ENCODE results near the gene LIG4. TPM values are rescaled to one million over a fixed set of nuclear protein-coding genes. Genes with fewer than 3 reads are reported as not detected.

Gene LIG4
- total and polyA plus RNA-seq, 9 of the 15 experiments (the other 6 are each of a cell fraction or from before 2014, with no cell fraction given) = 1.5 to 7.8 (median 5.1) TPM

- TF ChIP-seq MLLT1 (IDR thresholded peaks at IDR 0.05) = 0 out of 4 replicates have a peak, but pooled peaks of 1 of the 2 experiments have one; percentile 44
These were observed 2.1 kb upstream of the LIG4 start (continued) for GRCh38 chr13:108217307-108218043.

GRCh38 chr13:108214441-108215271, 680 bp downstream of the LIG4 start:
- Histone ChIP-seq H3K27ac (ENCODE audit: extremely low read depth, low read depth, low read length) (no peak overlapping the region), H4K20me1 (replicated peaks; ENCODE audit: control insufficient read depth, insufficient read depth, low read length) (no peaks in the 10 kb centered on the region), H3K27me3 (ENCODE audit: control insufficient read depth in 2 of 2, insufficient read depth in 2 of 2, low read length in 2 of 2) (no peaks in the 10 kb centered on the region), H2AFZ (ENCODE audit: low read depth, low read length) (no peak overlapping the region), H3K9ac (ENCODE audit: insufficient read depth in 1 of 2, low read depth in 2 of 2, low read length in 2 of 2) (no peak overlapping the region), H3K36me3 (ENCODE audit: control insufficient read depth, insufficient read depth, low read length) (peaks cover 10% of the 10 kb centered on the region; the same call in 1 of the 3 replicates), H3K9me3 (replicated peaks; ENCODE audit: control insufficient read depth, insufficient read depth, low read depth, low read length) (no peaks in the 10 kb centered on the region), H3K4me3 (no peak overlapping the region), H3K4me2 (ENCODE audit: insufficient read depth, low read length) (no peak overlapping the region), H3K79me2 (ENCODE audit: control insufficient read depth, insufficient read depth, low read length) (peaks cover 34% of the 10 kb centered on the region), H3K9me1 (ENCODE audit: control insufficient read depth, insufficient read depth, low read length) (no peaks in the 10 kb centered on the region), H3K4me1 (replicated peaks in 1 of 2; ENCODE audit: control insufficient read depth in 2 of 2, insufficient read depth in 2 of 2, low read length in 2 of 2) (peaks cover 3 to 9% of the 10 kb centered on the region in 2 experiments; a peak in 3 of 5 replicates)
- no peak for FAIRE-seq
- DNase-seq (ENCODE audit: extremely low read depth in 1 of 4, low spot score in 3 of 4) = no peak
- ATAC-seq = no peak
- in situ Hi-C loops (cut with MboI) (no loop called here), intact Hi-C loops (cut with micrococcal nuclease) (no loop called here)
- POLR2A ChIA-PET = no interaction called here
- 95% methylated on average over 5 of the region's 41 CpGs for WGBS (ENCODE audit: insufficient coverage, low coverage, missing lambda C conversion rate)
- BruUV-seq (replicated peaks) = no TSS peak
- CTCF ChIA-PET (ENCODE audit: low intra/inter-chr PET ratio) = no interaction called here
- TF ChIP-seq HDAC6 (IDR thresholded peaks at IDR 0.05; ENCODE audit: low read depth, low read length) (no peak), TCF15 (CRISPR knock-in tag; IDR thresholded peaks at IDR 0.05) (no peak), UBTF (IDR thresholded peaks at IDR 0.05; ENCODE audit: borderline replicate concordance in 1 of 2, low read depth in 2 of 2, low read length in 2 of 2) (no peak), HIVEP1 (CRISPR knock-in tag; IDR thresholded peaks at IDR 0.05) (no peak), ZNF668 (CRISPR knock-in tag; IDR thresholded peaks at IDR 0.05) (no peak), HNRNPL (IDR thresholded peaks at IDR 0.05; ENCODE audit: low read depth, low read length) (no peak), NFIC (IDR thresholded peaks at IDR 0.05) (no peak)
